GM18508 (cell line): Measurements from ENCODE around the gene CDCP1.
"Not testable (repeated sequence)": the region's sequence is repeated elsewhere in the genome, so short reads cannot be mapped to it uniquely, and the experiment has no call there.

Source experiments
- ATAC-seq: cut with Tn5 transposase; IDR thresholded peaks from one replicate; pipeline ENCODE4 v1.9.1; 2021; ENCODE audit warnings: moderate number of reproducible peaks; ENCODE audit not compliant: insufficient read depth, unreplicated experiment

CDCP1 gene

DNA sequence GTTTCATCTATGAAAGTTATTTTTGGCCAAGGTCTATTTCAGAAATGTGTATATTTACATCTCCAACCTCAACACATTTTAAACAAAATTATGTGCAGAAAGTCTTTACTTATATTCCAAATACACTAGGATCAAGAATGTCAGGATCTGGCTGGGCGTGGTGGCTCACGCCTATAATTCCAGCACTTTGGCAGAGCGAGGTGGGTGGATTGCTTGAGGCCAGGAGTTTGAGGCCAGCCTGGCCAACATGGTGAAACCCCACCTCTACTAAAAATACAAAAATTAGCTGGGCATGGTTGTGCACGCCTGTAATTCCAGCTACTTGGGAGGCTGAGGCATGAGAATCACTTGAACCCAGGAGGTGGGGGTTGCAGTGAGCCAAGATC lies 5.4 kb downstream of the CDCP1 start:
- ATAC-seq, result not testable (repeated sequence)

GRCh38 chr3:45140141-45140769 lies 5.9 kb downstream of the CDCP1 start:
- ATAC-seq, result no peak

DNA sequence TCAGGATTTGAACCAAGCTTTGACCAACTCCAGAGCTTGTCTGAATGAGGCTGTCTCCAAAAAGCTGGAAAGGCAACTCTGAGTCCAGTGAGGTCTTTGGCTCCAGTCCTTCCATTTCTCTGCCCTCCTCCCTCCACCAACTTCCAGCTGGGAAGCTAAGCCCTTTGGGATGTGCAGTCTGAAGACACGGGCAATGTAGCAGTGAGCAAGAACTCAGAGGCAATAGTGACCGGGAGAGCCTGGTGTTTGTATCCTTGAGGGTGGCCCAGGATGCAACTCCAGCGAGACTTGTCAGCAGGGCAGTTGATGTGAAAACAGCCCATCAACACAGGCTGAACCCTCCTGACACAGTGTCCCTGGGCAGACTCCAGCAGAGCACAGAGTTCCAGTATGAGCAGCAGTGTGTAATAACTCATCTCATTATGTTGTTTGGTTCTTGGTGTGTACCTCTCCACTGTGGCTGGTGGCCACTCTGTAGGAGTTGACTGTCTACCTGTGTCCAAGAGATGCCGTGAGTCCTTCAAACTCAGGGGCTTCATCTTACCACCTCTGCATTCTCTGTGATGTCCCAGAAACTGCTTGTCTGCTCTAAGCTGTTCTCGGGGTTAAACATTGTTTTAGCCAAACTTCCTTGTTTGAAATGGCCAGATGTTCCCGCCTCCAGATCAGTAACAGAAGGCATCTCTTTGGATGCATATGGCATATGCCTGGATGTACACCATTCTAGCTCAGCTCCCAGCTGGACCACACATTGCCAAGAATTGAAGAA lies 6.6 kb downstream of the CDCP1 start:
- no peak for ATAC-seq

DNA sequence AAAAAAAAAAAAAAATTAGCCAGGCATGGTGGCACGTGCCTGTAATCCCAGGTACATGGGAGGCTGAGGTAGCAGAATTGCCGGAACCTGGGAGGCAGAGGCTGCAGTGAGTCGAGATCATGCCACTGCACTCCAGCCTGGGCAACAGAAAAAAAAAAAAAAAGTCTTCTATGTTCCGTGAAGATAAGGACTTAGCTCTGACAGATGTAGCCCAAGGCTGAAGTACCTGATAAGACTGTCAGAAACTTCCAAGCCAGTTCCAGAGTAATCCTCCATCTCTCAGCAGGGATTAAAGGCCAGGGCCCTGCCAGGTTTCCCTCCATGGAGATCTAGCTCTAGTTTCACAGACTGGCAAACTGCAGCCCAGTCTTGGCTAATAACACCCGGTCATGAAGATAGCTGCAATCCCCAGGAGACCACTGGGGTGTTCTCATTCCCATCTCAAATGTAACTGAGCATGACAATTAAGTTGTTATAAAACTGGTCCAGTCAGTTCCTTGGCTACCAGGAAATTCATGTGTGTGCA lies 8.5 kb downstream of the CDCP1 start:
- no peak for ATAC-seq

GRCh38 chr3:45135959-45136358 lies 10.2 kb downstream of the CDCP1 start:
- no peak for ATAC-seq

DNA sequence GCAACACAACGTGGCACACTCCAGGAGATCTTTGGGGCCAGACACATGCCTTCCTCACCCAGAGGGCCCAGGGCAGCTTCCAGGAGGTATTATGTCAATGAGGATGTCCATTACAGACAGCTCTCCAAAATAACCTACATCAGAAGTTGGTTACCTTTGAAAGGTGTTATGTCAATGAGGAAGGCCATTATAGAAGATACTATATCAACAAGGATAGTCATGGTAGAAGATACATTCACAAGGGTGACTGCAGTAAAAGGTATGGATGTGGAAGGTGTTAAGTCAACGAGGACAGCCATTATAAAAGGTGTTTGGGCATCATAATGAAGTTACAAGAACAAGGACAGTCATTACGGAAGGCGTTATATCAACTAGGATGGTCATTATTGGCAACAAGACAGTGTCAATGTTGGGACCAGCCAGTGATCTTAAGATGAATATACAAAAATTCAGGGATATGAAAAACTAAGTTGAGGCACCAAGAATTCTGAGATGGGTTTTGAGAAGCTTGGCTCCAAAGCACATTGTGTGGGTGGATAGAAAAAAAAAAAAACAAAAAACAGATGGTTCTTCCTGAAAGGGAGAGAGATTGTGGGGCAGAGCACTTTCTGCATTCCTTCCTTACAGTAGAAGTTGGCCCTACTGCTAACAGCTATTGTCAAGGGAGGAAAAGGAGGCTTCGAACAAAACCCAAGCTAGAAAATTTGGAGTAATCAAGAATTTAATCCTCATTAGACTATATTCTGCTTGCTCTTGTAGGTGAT lies 11.2 kb downstream of the CDCP1 start:
- ATAC-seq, result no peak

GRCh38 chr3:45132568-45133211 lies 13.5 kb downstream of the CDCP1 start:
- no peak for ATAC-seq

GRCh38 chr3:45131201-45131600 lies 15.0 kb downstream of the CDCP1 start:
- ATAC-seq, result no peak

GRCh38 chr3:45130476-45130875 lies 15.7 kb downstream of the CDCP1 start:
- no peak for ATAC-seq

GRCh38 chr3:45128950-45129349 lies 17.2 kb downstream of the CDCP1 start:
- no peak for ATAC-seq

DNA sequence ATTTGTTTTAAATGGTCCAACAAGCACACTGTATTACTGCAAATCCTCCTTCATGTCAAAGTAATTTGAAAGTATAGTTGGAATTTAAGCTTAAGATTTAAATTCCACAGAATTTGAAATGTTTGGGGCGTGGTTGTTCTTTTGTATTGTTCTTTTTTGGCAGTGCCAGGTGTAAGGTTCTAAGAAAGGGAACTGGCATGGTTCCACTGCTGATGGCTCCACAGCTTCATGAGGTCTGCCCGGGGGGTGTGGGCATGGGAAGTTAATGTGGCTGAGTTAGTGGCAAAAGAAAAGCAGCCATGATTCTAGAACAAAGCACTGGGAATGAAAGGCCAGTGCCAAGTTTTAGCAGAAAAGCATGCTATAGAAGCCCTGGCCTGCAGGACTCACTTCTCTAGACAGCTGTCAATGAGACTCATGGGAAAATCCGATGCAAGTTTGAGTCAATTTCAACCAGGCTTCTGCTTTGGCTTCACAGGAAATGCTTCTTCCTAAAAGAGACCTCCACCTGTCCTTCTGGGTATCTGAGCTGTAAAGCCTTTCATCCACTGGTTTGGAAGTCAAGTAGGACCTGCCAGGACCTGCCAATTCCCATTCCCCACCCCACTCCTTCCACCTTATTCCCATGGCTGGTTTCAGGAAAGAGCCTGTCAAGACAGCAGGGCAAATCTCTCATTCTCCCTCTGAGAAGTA lies 18.9 kb downstream of the CDCP1 start:
- ATAC-seq, result no peak

GRCh38 chr3:45126730-45127129 lies 19.4 kb downstream of the CDCP1 start:
- no peak for ATAC-seq

DNA sequence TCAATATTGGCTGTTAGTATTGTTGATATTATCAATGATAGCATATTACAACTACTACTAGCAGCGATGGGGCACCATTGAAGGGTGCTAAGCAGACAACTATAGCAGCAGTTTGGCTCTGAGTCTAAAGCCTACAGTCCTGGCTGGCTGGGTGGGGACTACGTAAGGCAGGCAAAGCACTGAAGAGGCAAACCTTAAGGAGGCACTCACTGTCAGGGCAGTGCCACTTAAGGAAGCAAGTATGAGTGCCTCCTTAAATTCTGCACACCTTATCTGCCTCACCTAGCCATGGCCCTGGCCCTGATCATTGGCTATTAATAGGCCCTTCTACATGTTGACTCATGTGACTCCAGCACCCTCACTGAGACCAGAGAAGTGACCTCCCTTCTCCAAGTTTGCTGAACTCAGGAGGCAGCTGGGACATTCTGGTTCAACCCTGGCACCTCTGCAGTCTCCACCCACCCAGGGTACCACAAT lies 20.6 kb downstream of the CDCP1 start:
- no peak for ATAC-seq

GRCh38 chr3:45124956-45125355 lies 21.2 kb downstream of the CDCP1 start:
- ATAC-seq, result no peak

DNA sequence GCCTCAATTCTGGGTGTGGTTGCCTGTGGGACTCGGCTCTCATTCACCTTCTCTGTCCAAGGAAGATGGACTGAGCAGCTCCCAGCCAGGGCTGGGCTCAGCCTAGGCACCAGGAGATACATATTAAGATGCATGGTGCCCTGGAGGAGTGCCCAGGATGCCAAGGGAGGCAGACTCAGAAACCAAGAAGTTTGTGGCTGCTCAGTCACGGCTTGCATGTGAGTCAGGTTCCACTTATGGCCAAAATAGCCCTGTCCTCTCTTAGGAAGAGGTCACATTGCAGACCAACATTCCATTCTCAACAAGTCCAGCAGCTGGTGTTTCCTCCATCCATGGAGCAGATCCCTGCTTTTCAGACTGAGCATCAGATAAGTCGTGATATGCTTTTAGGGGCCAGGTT lies 21.8 kb downstream of the CDCP1 start:
- no peak for ATAC-seq

GRCh38 chr3:45123581-45124269 lies 22.5 kb downstream of the CDCP1 start:
- ATAC-seq, result no peak

- ATAC-seq, result peak; percentile 80
These were observed 23.1 kb downstream of the CDCP1 start for GRCh38 chr3:45123030-45123429.

- no peak for ATAC-seq
These were observed 25.6 kb downstream of the CDCP1 start for GRCh38 chr3:45120359-45121158.
